ENCODE results near the gene RYK.

GRCh38 chr3:134145183-134145582 lies 105.5 kb downstream of the RYK start:
- TF ChIP-seq, protein P1, sequence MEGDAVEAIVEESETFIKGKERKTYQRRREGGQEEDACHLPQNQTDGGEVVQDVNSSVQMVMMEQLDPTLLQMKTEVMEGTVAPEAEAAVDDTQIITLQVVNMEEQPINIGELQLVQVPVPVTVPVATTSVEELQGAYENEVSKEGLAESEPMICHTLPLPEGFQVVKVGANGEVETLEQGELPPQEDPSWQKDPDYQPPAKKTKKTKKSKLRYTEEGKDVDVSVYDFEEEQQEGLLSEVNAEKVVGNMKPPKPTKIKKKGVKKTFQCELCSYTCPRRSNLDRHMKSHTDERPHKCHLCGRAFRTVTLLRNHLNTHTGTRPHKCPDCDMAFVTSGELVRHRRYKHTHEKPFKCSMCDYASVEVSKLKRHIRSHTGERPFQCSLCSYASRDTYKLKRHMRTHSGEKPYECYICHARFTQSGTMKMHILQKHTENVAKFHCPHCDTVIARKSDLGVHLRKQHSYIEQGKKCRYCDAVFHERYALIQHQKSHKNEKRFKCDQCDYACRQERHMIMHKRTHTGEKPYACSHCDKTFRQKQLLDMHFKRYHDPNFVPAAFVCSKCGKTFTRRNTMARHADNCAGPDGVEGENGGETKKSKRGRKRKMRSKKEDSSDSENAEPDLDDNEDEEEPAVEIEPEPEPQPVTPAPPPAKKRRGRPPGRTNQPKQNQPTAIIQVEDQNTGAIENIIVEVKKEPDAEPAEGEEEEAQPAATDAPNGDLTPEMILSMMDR (IDR thresholded peaks at IDR 0.05): no peak
- no peak for TF ChIP-seq POLR2A (IDR thresholded peaks at IDR 0.05; ENCODE audit: low read depth)
